HG03439 (cell line): ENCODE results near the gene RHO.

Experiments used
- ATAC-seq: cut with Tn5 transposase; IDR thresholded peaks from one replicate; pipeline ENCODE4 v1.9.1; 2021; ENCODE audit warnings: mild to moderate bottlenecking, moderate library complexity; ENCODE audit not compliant: unreplicated experiment

RHO gene

DNA sequence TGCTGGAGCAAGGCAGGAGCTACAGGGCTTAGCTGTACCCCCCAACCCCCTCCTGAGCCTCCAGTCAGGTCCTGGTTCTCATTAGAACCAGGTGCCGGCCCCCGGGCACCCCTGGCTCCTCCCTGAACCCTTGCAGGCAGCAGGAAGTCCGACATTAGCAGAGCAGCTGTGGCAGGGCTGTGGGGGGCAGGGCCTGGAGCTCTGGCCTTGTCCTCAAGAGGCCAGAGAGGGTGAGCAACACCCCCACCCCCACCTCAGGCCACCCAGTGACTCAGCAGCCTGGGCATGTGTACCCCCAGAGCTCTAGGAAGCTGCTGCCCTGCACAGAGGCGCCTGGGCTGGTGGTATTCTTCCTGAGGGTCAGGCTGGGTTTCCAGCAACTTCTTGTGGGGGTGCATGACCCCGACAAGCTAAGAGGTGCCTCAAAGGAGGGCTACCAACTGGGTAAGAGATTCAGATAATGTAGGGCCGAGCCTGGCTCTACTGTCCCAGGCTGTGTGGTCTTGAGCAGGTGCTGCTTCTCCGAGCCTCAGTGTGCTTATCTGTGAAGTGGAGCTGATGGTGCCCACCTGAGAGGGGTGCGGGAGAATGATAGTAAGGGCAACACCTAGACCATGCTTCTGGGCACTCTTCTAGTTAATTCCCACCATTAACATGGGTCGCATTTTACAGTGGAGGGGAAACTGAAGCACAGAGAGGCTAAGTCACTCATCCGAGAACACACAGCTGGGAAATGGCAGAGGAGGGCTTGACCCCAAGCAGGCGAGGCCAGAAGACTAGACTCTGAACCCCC lies 30.5 kb downstream of the RHO start:
- ATAC-seq = no peak

DNA sequence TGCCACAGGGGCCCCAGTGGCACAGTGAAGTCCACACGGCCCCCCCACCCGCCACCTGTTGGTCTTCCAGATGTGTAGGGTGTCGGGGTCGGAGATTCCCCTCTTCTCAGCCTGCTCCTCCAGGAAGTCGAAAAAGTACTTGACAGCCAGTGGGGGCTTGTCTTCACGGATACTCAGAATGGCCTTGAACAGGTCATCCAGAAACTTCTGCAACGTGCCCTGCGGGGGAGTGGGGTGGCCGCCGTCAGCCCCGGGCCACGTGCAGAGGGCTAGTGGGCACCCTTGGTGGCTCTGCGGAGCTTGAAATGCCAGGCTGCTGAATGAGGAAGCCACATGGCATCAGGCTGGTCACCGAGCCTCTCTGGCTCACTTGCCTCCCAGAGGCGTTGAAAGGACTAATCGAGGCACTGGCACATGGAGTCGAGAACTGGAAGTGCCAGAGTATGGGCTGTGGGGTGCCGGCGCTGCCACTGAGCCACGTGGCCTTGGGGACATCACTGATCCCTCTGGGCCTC lies 31.2 kb downstream of the RHO start:
- no peak for ATAC-seq

DNA sequence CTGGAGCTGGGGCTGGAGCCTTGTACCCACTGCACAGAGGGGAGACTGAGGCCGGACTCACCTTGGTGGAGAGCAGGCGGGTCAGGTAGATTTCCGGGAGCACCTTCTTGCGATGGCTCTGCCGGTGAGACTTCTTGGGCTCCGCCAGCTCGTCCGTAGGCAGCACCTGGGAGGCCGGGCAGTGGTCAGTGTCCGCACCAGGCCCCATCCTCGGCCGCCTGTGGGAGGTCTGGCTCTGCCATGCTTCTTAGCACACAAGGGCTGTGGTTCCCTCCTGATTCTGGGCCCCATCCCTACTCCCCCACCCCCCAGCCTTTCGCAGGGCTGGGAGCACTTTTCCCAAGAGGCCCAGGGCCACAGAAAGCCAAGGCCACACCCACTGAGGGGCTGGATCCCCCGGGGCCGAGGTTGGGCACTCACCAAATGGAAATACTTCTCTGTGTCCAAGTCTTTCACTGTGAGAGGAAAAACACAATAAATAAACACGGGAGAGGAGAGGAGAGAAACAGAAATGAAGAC lies 31.9 kb downstream of the RHO start:
- no peak for ATAC-seq

DNA sequence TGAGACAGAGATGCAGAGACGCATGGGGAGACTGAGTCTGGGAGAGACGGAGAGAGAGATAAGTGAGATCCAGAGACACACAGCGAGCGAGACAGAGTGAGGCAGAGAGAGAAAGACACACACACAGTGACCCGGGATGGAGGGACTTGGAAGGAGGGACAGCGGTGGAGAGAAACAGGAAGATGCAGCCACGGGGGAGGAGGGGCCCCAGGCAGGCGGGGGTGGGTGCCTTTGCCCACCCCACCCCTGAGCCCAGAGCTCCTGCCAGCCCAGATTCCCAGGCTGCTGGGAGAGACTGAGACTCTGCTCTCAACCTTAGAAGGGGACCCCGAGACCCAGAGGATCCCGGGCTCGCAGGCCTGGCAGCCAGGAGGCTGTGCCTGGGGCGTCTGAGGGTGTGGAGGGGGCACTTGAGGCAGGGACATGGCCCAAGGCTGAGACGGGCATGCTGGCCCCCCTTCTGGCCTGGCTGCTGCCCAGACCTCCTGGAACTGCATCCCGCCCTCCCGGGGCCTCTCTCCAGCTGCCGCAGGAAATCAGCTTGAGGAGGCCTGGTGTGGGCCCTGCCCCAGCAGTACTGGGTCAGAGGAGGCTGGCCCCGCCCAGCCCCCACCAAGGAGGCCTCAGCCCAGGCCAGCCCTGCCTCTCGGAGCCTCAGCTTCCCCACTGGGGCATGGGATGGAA lies 32.6 kb downstream of the RHO start:
- ATAC-seq = no peak

DNA sequence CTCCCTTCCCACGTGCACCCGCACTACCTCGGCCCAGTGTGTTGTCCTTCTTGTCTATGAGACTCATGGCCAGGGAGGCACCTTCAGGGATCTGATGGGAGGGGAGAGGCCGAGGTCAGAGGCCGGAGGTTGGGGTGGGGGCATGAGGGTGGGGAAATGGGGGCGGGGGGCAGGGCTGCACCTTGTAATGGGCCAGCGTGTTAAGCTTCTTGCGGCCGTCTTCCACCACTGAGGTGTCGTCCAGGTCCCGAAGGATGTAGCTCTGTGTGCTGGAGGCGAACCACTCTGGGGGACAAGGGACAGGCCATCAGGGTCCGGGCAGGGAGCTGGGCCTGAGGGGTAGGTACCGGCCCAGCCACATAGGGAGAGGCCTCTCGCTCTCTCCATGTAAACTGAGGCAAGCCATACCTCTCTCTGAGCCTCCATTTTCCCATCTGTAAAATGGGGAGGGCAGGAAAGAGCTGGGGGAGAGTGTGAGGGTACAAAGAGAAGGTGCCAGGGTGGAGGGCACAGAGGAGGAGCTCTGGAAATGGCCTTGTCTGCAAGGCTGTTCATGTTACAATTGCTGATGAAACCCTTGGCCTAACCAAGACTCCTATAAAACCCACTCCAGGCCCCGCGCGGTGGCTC lies 33.3 kb downstream of the RHO start:
- no peak for ATAC-seq

DNA sequence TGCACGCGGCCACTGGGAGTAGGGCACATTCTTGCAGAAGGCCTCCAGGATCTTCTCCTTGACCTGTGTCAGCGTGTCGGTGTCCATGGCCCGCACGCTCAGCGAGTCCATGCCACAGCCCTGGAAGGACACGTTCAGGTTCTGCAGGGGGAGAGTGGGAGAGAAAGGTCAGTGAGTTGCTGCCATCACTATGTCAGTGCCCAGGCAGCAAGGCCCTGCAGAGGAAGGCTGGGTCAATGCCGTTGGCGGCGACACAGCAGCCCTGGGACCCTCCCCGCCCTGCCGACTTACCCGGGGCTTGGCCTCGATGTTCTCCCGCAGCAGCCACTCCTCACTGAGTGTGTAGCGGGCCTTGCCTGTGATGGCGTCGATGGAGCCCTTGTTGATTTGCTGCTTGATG lies 34.4 kb downstream of the RHO start:
- no peak for ATAC-seq

DNA sequence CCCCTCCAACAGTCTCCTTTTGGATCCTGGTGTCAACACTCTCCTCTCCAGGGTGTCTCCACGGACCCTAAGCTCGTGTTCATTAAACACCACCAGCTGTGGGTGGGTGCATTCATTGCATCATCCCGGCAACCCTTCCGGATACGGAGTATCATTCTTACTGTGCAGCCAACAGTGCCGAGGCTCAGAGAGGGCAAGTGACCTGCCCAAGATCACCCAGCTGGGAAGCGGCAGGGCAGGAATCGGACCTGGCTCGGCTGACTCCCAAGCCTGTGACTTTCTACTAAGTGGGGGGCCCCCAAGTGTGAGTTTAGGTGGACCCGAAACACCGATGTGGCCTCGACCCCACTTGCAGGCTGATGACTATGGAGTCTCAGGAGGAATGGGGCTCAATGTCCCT lies 34.9 kb downstream of the RHO start:
- ATAC-seq = no peak

DNA sequence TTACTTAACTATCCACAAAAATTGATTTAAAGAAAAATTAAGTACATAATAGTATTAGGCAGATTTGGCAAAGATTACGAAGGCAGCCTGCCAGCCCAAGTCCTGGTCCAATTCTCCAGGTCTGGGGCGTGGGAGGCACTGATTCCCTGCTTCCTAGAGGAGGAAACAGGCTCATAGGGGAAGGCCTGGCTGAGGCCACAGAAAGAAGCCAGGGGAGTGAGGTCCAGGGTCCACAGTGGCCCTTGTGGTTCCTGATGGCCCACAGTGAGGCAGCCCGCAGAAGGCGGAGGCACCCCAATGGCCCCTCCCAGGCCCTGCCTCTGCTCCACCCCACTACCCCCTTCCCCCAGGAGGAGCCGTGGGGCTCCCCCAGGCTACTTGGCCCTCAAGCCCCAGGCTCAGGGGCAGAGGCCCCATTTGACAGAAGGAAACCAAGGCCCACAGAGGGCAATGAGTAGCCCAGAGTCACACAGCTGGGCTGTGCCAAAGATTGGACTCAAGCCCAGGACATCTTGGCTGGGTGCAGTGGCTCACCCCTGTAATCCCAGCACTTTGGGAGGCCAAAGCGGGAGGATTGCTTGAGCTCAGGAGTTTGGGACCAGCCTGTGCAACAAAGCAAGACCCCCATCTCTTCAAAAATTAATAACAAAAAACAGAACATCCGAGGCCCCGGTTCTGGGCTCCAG lies 35.6 kb downstream of the RHO start:
- no peak for ATAC-seq

DNA sequence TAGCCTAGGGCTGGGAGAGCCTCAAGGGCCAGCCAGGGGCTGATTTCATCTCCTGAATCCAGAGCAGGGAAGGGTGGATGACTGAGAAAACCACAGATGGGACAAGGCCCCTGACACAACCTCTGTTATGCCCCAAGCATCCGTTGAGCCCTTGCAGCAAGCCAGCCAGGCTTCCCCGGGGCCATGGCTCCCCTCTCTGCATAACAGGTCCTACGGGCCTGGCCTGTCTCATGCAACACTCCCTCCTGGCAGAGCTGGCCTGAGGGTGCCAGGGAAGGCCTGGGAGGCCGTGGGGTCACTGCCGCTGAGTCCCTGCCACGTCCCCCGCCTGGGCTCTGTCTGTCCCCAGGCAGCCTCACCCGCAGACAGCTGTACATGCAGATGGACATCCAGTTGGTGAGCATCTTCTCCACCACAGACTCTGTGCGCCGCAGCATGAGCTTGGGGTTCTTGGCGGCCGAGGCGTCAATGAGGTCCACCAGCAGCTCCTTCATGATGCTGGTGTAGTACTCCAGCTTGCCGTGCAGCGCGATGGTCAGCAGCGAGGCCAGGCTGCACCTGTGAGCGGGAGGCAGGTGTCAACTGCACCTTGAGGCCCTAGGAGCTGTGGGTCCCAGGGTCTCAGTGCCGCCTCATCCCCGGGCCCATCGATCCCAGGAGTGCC lies 36.7 kb downstream of the RHO start:
- no peak for ATAC-seq

DNA sequence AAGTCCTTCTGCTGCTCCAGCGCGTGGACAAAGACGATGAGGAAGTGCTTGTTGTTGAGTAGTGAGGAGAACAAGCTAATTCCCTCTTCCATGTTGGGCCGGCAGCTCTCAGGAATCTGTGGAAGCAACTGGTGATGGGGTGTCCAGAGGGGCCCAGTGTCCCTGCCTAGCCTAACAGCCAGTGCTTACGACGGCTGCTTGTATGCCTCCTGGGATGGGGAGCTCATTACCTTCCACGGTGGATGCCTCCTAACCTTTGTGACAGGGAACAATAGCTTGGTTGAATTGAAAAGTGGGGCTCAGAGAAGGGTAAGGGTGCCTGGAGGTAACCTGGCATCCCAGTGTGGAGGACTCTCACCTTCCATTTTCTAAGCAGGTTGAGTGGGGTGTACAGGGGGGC lies 37.5 kb downstream of the RHO start:
- ATAC-seq = no peak

DNA sequence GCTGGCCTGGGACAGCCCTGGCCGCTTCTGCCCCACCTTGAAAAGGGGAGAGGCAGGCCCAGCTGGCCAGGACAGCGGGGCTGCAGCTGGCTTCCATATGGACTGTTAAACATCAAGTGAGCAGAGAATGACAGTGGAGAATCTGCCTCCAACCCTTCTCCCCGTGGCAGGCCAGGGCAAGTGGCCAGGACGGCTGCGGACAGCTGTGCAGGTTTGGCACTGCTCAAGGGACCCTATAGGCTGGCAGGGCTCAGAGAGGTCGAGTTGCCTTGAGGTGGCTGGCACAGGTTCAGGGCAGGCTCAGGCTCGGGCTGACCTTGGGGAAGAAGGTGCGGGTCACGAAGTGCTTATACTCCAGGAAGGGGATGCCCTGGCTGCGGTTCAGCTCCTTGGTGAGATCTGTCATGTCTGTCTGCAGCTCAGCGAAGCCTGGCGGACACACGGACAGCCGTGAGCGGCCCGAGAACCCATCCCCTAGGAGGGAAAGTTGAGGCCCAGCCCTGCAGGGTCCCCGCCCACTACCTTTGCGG lies 38.8 kb downstream of the RHO start:
- no peak for ATAC-seq

DNA sequence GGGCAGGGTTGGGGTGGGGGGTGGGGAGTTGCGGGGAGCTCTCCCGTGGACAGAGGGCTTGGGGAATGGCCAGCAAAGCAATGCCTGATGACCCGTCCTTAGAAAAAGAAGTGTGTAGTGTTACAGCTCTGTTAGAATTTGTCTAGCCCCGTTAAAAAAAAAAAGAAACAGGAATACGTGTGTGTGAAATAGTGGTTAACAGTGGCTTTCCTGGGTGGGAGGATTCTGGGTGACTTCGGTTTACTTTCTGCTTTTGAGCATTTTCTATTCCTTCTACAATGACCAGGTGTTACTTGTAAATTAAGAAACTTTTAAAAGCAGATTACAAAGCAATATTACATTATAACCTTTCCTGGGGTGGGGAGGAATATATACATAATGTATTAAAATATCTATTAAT lies 39.5 kb downstream of the RHO start:
- ATAC-seq = no peak

DNA sequence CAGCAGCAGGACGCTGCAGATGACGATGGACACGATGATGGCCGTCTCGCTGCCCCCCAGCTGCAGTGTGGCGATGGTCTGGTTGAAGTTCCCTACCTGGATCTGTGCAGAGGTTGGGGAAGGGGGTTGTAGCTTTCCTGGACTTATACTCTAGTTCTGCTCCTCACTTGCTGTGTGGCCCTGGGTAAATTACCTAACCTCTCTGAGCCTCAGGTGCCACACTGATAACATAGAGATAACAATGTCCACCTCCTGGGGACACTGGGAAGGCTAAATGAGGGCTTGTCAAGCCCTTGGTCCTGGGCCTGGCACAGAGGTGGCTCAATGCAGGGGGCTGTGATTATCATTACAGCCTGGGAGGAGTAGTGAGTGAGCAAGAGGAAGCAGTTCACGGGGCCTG lies 41.4 kb downstream of the RHO start:
- no peak for ATAC-seq

DNA sequence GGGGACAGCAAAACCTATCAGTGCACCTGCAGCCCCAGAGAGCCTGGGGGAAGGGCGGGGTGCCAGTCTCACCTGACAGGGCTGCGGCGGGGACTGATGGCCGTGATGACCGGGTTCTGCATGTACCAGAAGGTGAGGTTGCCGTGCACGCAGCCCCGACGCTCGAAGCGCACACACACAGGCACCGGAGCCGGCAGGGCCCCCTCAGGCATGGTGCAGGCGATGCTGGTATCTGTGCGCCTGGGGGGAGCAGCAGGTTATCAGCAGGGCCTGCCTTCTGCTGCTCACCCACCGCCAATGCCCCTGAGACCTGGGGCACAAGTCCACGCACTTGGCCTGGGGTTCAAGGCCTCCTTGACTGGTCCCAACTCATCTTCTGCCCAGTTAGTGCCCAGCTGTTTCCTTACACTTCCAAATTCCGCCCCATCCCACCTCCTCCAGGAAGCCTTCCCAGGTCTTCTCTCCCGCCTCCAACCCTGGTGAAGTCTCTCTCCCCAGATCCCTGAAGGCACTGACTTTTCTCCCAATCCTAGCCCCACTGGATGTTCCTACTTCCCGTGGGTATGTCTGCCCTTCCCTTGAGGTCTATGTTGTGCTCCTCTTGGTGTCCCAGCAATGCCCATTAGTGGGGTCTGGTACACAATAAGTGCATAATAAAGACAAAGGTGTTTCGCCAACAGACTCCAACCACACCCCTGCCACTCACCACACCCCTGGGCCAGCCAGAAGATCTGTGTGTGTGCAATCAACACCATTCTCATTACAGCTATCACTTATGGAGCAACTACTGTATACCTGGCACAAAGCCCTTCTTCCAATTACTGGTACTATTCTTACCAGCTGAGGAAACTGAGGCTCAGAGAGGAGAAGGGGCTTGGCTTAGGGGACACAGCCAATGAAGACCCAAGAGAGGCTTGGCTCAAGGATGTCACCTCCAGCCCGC lies 43.4 kb downstream of the RHO start:
- ATAC-seq = no peak

DNA sequence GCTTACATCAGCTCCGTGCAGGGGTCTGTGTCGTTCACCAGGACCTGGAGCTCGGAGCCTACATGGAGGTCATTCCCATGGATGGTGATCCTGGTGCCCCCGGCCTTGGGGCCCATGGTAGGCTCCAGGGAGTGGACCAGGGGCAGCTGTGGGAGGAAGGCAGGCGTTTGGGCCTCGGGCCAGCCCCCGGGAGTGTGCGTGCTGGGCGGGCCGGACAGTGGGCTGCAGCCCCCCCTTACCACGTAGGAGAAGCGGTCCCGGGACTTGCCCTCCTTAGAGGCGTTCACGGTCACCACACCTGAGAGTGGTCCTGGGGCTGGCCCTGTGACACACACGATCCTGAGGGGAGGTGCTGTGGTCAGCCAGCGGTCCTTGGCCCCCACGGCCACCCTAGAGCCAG lies 44.2 kb downstream of the RHO start:
- ATAC-seq = no peak

DNA sequence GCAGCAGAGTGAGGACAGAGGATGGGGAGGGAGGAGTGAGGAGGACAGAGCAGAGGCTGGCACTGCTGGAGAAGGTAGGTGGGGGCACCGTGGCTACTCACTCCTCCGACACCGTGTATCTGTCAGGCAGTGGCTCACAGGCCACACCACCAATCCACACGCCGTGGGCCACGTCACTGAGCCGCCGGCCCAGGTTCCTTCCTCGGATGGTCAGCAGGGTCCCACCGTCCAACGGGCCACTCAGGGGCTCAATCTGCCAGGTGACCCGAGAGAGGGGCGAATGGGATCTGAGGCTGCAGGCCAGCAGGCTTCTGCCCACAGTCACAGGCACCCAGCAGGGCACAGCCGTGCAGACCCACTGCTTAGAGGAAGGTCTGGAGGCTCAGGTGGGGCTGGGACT lies 45.1 kb downstream of the RHO start:
- no peak for ATAC-seq

DNA sequence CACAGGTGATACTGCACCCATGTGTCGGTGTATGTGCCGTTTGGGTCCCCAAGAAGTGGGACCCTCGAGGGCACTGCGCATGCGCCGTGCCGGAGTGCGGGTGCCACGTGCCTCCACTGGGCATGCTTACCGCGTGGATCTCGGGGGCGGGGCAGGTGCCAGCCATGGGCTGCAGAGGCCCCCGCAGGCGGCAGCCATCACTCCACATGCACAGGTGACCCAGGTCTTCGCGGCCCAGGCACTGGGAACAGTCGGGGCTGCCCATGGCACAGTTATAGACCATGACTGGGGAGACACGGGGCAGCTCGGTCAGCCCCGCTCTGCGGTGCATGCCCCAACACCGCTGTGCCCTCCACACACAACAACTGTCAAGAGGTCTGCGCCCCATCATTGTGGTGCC lies 45.8 kb downstream of the RHO start:
- no peak for ATAC-seq

DNA sequence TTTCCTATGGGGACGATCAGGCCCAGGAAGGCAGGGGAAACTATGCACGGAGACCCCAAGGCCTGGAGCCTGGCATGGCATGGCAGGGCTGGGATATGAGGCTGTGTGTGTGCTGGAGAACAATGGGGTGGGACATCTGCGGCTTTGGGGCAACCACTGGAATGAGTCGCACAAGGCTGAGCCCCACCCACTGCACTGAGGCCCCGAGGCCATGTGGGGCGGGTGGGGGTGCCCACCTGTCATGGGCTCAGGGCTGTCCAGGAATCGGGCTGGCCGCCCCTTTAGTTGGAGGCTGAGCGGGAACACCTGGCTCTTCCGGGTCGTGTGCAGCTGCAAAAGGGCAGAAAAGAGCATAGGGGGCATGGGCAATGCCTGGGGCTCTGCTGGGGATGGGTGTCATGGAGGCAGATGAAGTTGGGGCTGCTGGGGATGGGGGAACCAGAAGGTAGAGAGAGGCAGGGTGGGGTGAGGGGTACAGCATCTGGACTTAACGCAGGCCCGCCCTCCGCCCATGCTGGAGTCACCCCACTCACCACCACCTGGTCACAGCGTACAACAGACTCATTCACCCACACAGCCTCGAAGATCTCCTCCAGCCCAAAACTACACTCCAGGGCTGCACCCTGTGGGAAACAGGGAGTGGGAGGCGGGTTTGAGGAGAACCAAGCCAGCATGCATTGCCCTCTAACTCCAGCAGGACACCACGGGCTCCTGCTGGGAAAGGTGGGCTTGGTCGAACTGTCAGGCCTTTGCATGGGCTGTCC lies 47.0 kb downstream of the RHO start:
- ATAC-seq = no peak

DNA sequence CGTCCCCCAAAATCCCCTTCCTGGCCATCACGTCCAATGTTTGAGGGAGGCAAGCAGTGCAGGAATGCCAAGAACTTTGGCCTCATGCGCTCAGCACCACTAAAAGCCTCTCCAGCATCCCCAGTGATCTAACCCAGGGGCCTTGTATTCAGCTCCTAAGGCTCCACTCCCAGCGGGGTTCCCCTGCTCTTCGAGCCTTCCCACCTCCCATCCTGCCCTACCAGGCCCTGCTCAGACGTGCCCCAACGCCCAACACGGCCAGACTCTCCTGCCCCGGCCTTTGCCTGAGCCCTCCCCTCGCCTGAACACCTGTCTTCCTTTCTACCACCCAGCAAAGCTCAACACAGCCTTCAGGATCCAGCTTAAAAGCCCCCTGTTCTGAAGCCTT lies 47.6 kb downstream of the RHO start:
- ATAC-seq = no peak
